ENCODE data around the gene ZNF57. TPM values are rescaled to one million over a fixed set of nuclear protein-coding genes. Genes with fewer than 3 reads are reported as not detected.
A peak's percentile ranks its signal among the peaks of the same experiment; 100 is the strongest.

ZNF57 gene
- total and polyA plus RNA-seq, 9 of the 15 experiments (the other 6 are each of a cell fraction or from before 2014, with no cell fraction given) = 3.9 to 13.5 (median 7.8) TPM

DNA sequence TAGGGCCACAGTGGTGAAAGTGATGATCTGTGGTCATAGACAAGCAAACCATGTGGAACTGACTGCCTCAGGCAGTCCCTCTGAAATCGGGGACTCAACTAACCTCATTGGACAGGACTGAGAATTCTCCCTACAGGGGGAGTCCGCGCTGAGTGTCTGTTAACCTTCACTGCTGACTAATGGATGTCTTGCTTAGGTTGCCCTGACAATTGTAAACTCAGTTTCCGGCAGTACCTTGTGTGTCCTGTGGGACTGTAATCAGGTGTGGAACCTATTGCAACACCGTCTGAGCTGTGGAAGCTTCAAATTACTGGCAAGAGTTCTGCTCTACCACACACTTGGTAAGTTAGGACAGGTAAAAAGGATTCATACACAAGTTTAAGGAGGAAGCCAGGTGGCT lies 22.3 kb downstream of the ZNF57 start (continued):
- TF ChIP-seq ZNF274 (IDR thresholded peaks at IDR 0.05; ENCODE audit: borderline replicate concordance, low read depth, low read length) (no peak), CEBPB (tag; IDR thresholded peaks at IDR 0.05) (peak; percentile 87), ZBED1 (IDR thresholded peaks at IDR 0.05) (no peak), MCM7 (IDR thresholded peaks at IDR 0.05) (no peak), ZNF12 (CRISPR knock-in tag; IDR thresholded peaks at IDR 0.05) (no peak), TARDBP (IDR thresholded peaks at IDR 0.05) (no peak), FOXJ2 (tag; IDR thresholded peaks at IDR 0.05) (no peak), MEIS2 (IDR thresholded peaks at IDR 0.05; ENCODE audit: partially characterized antibody) (peak; percentile 7)
- TF ChIP-seq, protein P1, sequence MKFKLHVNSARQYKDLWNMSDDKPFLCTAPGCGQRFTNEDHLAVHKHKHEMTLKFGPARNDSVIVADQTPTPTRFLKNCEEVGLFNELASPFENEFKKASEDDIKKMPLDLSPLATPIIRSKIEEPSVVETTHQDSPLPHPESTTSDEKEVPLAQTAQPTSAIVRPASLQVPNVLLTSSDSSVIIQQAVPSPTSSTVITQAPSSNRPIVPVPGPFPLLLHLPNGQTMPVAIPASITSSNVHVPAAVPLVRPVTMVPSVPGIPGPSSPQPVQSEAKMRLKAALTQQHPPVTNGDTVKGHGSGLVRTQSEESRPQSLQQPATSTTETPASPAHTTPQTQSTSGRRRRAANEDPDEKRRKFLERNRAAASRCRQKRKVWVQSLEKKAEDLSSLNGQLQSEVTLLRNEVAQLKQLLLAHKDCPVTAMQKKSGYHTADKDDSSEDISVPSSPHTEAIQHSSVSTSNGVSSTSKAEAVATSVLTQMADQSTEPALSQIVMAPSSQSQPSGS (CRISPR knock-in tag; IDR thresholded peaks at IDR 0.05) = no peak
- TF ChIP-seq, protein P2, sequence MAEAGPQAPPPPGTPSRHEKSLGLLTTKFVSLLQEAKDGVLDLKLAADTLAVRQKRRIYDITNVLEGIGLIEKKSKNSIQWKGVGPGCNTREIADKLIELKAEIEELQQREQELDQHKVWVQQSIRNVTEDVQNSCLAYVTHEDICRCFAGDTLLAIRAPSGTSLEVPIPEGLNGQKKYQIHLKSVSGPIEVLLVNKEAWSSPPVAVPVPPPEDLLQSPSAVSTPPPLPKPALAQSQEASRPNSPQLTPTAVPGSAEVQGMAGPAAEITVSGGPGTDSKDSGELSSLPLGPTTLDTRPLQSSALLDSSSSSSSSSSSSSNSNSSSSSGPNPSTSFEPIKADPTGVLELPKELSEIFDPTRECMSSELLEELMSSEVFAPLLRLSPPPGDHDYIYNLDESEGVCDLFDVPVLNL (CRISPR knock-in tag; IDR thresholded peaks at IDR 0.05; ENCODE audit: low read depth) = no peak
- TF ChIP-seq, protein P3, sequence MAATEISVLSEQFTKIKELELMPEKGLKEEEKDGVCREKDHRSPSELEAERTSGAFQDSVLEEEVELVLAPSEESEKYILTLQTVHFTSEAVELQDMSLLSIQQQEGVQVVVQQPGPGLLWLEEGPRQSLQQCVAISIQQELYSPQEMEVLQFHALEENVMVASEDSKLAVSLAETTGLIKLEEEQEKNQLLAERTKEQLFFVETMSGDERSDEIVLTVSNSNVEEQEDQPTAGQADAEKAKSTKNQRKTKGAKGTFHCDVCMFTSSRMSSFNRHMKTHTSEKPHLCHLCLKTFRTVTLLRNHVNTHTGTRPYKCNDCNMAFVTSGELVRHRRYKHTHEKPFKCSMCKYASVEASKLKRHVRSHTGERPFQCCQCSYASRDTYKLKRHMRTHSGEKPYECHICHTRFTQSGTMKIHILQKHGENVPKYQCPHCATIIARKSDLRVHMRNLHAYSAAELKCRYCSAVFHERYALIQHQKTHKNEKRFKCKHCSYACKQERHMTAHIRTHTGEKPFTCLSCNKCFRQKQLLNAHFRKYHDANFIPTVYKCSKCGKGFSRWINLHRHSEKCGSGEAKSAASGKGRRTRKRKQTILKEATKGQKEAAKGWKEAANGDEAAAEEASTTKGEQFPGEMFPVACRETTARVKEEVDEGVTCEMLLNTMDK (IDR thresholded peaks at IDR 0.05; ENCODE audit: borderline replicate concordance, insufficient read depth, low read depth, low read length, poor library complexity, severe bottlenecking) = peak; percentile 30

Measured in K562 (cell line).